Measurements from ENCODE around the gene CDH12.

CDH12 gene

GRCh38 chr5:21880164-21880563 lies 973.0 kb downstream of the CDH12 start:
- H3K27me3 ChIP-seq (ENCODE audit: control insufficient read depth in 1 of 2, insufficient read depth in 2 of 2, low read length in 2 of 2) = no peaks in the 10 kb centered on the region
- no peak overlapping the region for H3K4me3 ChIP-seq (ENCODE audit: low read depth in 1 of 2, low read length in 2 of 2)
- no peaks in the 10 kb centered on the region for H3K9me3 ChIP-seq (ENCODE audit: low read length)
- no peaks in the 10 kb centered on the region for H3K4me1 ChIP-seq (ENCODE audit: insufficient read depth, low read length)
- H3K9ac ChIP-seq (ENCODE audit: low read length) = no peak overlapping the region
- H3K36me3 ChIP-seq (ENCODE audit: insufficient read depth, low read length) = no peaks in the 10 kb centered on the region
- H3K27ac ChIP-seq (ENCODE audit: low read depth, low read length) = no peak overlapping the region

- Histone ChIP-seq H3K27me3 (ENCODE audit: control insufficient read depth in 1 of 2, insufficient read depth in 2 of 2, low read length in 2 of 2) (no peaks in the 10 kb centered on the region), H3K4me3 (ENCODE audit: low read depth in 1 of 2, low read length in 2 of 2) (no peak overlapping the region), H3K9me3 (ENCODE audit: low read length) (no peaks in the 10 kb centered on the region), H3K9ac (ENCODE audit: low read length) (no peak overlapping the region), H3K27ac (ENCODE audit: low read depth, low read length) (no peak overlapping the region), H3K36me3 (ENCODE audit: insufficient read depth, low read length) (no peaks in the 10 kb centered on the region), H3K4me1 (ENCODE audit: insufficient read depth, low read length) (no peaks in the 10 kb centered on the region)
These were observed 990.2 kb downstream of the CDH12 start for GRCh38 chr5:21862986-21863385.

DNA sequence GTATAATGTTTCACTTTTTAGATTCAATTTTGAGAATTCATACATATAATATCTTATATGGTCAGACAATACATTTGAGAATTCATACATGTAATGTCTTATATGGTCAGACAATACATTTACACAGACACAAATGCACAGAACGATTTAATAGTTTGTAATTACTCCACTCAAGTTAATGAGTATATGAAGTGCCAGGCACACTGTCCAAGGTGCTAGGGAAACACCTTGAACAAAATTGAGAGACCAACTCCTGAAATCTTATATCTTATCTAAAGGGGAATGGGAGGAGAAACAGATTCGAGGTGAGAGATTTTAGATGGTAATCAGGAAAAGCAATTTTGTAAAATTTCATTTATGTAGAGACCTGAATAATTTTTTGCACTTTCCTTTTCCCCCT lies 994.7 kb downstream of the CDH12 start:
- no peak overlapping the region for H3K9ac ChIP-seq (ENCODE audit: low read length)
- H3K4me3 ChIP-seq (ENCODE audit: low read depth in 1 of 2, low read length in 2 of 2) = no peak overlapping the region
- H3K27me3 ChIP-seq (ENCODE audit: control insufficient read depth in 1 of 2, insufficient read depth in 2 of 2, low read length in 2 of 2) = no peaks in the 10 kb centered on the region

DNA sequence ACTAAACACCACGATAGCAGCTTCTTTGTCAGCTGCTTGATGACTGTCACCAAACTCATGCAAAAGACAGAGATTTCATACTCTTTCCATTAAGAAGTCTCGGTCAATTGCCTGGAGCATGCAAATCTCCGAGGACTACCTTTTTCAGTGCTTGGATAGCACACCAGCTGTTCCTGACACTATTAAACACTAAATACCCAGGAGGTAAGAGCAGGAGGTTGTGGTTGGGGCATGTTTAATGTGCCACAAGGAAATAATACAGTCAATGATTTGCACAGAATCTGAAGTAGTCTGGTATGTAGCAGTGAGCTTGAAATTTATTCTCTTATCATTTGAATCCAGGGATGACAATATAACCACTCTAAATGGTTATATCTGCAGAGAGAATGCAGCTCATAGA lies 996.2 kb downstream of the CDH12 start:
- Histone ChIP-seq H3K9ac (ENCODE audit: low read length) (no peak overlapping the region), H3K4me3 (ENCODE audit: low read depth in 1 of 2, low read length in 2 of 2) (no peak overlapping the region), H3K27me3 (ENCODE audit: control insufficient read depth in 1 of 2, insufficient read depth in 2 of 2, low read length in 2 of 2) (no peaks in the 10 kb centered on the region), H3K9me3 (ENCODE audit: low read length) (no peaks in the 10 kb centered on the region), H3K36me3 (ENCODE audit: insufficient read depth, low read length) (no peaks in the 10 kb centered on the region), H3K27ac (ENCODE audit: low read depth, low read length) (no peak overlapping the region), H3K4me1 (ENCODE audit: insufficient read depth, low read length) (no peaks in the 10 kb centered on the region)

More for the DNA sequence above, 994.7 kb downstream of the CDH12 start:
- no peaks in the 10 kb centered on the region for H3K4me1 ChIP-seq (ENCODE audit: insufficient read depth, low read length)
- no peaks in the 10 kb centered on the region for H3K36me3 ChIP-seq (ENCODE audit: insufficient read depth, low read length)
- no peaks in the 10 kb centered on the region for H3K9me3 ChIP-seq (ENCODE audit: low read length)
- H3K27ac ChIP-seq (ENCODE audit: low read depth, low read length) = no peak overlapping the region

DNA sequence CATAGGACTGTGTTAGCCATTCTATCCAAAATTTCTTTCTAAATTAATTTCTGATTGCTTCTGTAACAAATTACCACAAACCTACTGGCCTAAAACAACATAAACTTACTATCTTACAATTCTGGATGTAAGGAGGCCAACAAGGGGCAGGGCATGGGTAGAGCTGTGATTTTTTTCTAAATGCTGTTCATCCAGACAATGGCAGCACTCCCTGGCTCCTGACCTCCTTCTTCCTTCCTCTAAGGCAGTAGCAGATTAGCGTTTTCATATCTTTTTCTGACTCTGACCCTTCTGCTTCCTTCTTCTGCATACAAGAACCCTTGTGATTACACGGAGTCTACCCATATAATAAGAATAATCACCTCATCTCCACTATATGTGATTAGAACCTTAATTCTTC lies 1005.8 kb downstream of the CDH12 start:
- no peak overlapping the region for H3K4me3 ChIP-seq (ENCODE audit: low read depth in 1 of 2, low read length in 2 of 2)
- H3K27me3 ChIP-seq (ENCODE audit: control insufficient read depth in 1 of 2, insufficient read depth in 2 of 2, low read length in 2 of 2) = no peaks in the 10 kb centered on the region
- H3K9ac ChIP-seq (ENCODE audit: low read length) = no peak overlapping the region
- H3K4me1 ChIP-seq (ENCODE audit: insufficient read depth, low read length) = no peaks in the 10 kb centered on the region
- no peak overlapping the region for H3K27ac ChIP-seq (ENCODE audit: low read depth, low read length)
- no peaks in the 10 kb centered on the region for H3K36me3 ChIP-seq (ENCODE audit: insufficient read depth, low read length)
- no peaks in the 10 kb centered on the region for H3K9me3 ChIP-seq (ENCODE audit: low read length)

GRCh38 chr5:21844960-21845359 lies 1008.2 kb downstream of the CDH12 start:
- H3K4me3 ChIP-seq (ENCODE audit: low read depth in 1 of 2, low read length in 2 of 2) = no peak overlapping the region
- no peaks in the 10 kb centered on the region for H3K9me3 ChIP-seq (ENCODE audit: low read length)
- H3K27me3 ChIP-seq (ENCODE audit: control insufficient read depth in 1 of 2, insufficient read depth in 2 of 2, low read length in 2 of 2) = no peaks in the 10 kb centered on the region
- H3K36me3 ChIP-seq (ENCODE audit: insufficient read depth, low read length) = no peaks in the 10 kb centered on the region
- H3K4me1 ChIP-seq (ENCODE audit: insufficient read depth, low read length) = no peaks in the 10 kb centered on the region
- H3K9ac ChIP-seq (ENCODE audit: low read length) = no peak overlapping the region
- H3K27ac ChIP-seq (ENCODE audit: low read depth, low read length) = no peak overlapping the region

DNA sequence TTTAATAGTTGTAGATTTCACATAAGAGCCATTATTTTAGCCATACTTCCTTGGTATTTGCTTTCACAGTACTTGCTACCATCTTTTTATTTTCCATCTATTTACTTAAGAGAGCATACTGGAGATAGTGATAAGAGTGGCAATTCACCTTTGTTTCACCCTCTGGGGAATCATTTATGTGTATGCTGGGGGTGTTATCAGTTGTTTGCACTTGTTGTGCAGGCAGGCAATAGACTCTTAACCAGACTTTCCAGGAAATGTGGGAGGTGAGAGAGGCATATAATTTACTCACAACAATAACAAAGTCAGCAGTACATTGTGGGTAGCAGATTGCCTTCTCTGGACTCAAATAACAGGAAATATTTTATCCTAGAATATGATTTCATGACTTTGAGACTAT lies 1018.3 kb downstream of the CDH12 start:
- Histone ChIP-seq H3K4me3 (ENCODE audit: low read depth in 1 of 2, low read length in 2 of 2) (no peak overlapping the region), H3K27ac (ENCODE audit: low read depth, low read length) (no peak overlapping the region), H3K4me1 (ENCODE audit: insufficient read depth, low read length) (no peaks in the 10 kb centered on the region), H3K36me3 (ENCODE audit: insufficient read depth, low read length) (no peaks in the 10 kb centered on the region), H3K27me3 (ENCODE audit: control insufficient read depth in 1 of 2, insufficient read depth in 2 of 2, low read length in 2 of 2) (no peaks in the 10 kb centered on the region), H3K9ac (ENCODE audit: low read length) (no peak overlapping the region), H3K9me3 (ENCODE audit: low read length) (no peaks in the 10 kb centered on the region)

- Histone ChIP-seq H3K4me3 (ENCODE audit: low read depth in 1 of 2, low read length in 2 of 2) (no peak overlapping the region), H3K36me3 (ENCODE audit: insufficient read depth, low read length) (no peaks in the 10 kb centered on the region), H3K27ac (ENCODE audit: low read depth, low read length) (no peak overlapping the region), H3K27me3 (ENCODE audit: control insufficient read depth in 1 of 2, insufficient read depth in 2 of 2, low read length in 2 of 2) (no peaks in the 10 kb centered on the region), H3K9me3 (ENCODE audit: low read length) (no peaks in the 10 kb centered on the region), H3K9ac (ENCODE audit: low read length) (no peak overlapping the region), H3K4me1 (ENCODE audit: insufficient read depth, low read length) (no peaks in the 10 kb centered on the region)
These were observed 1021.9 kb downstream of the CDH12 start for GRCh38 chr5:21831145-21831787.

GRCh38 chr5:21826884-21827283 lies 1026.3 kb downstream of the CDH12 start:
- H3K9ac ChIP-seq (ENCODE audit: low read length) = no peak overlapping the region
- no peak overlapping the region for H3K27ac ChIP-seq (ENCODE audit: low read depth, low read length)
- no peaks in the 10 kb centered on the region for H3K36me3 ChIP-seq (ENCODE audit: insufficient read depth, low read length)
- H3K4me3 ChIP-seq (ENCODE audit: low read depth in 1 of 2, low read length in 2 of 2) = no peak overlapping the region
- H3K4me1 ChIP-seq (ENCODE audit: insufficient read depth, low read length) = no peaks in the 10 kb centered on the region
- H3K27me3 ChIP-seq (ENCODE audit: control insufficient read depth in 1 of 2, insufficient read depth in 2 of 2, low read length in 2 of 2) = no peaks in the 10 kb centered on the region
- no peaks in the 10 kb centered on the region for H3K9me3 ChIP-seq (ENCODE audit: low read length)

DNA sequence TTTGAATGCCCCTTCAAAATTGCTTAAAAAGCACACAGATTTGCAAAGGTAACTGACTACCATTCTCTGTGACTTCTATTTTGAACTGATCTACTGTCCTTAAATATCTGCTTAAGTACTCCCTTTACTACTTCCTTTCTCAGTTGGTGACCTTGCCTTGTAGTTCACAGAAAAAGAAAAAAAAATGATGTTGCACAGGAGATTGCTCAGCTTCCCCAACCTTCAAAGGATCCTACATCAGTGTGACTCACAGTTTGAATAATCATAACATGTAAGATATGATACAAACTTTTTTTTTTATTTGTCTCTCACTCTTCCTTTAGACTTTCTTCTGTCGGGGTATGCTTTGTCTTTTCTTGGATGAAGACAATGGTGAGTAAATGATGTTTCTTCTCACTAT lies 1029.6 kb downstream of the CDH12 start:
- H3K4me1 ChIP-seq (ENCODE audit: insufficient read depth, low read length) = no peaks in the 10 kb centered on the region
- H3K27ac ChIP-seq (ENCODE audit: low read depth, low read length) = no peak overlapping the region
- no peak overlapping the region for H3K9ac ChIP-seq (ENCODE audit: low read length)
- H3K36me3 ChIP-seq (ENCODE audit: insufficient read depth, low read length) = no peaks in the 10 kb centered on the region
- H3K27me3 ChIP-seq (ENCODE audit: control insufficient read depth in 1 of 2, insufficient read depth in 2 of 2, low read length in 2 of 2) = no peaks in the 10 kb centered on the region
- no peak overlapping the region for H3K4me3 ChIP-seq (ENCODE audit: low read depth in 1 of 2, low read length in 2 of 2)
- H3K9me3 ChIP-seq (ENCODE audit: low read length) = no peaks in the 10 kb centered on the region

- no peaks in the 10 kb centered on the region for H3K36me3 ChIP-seq (ENCODE audit: insufficient read depth, low read length)
- no peak overlapping the region for H3K9ac ChIP-seq (ENCODE audit: low read length)
- no peaks in the 10 kb centered on the region for H3K4me1 ChIP-seq (ENCODE audit: insufficient read depth, low read length)
- no peak overlapping the region for H3K4me3 ChIP-seq (ENCODE audit: low read depth in 1 of 2, low read length in 2 of 2)
- no peak overlapping the region for H3K27ac ChIP-seq (ENCODE audit: low read depth, low read length)
- H3K9me3 ChIP-seq (ENCODE audit: low read length) = no peaks in the 10 kb centered on the region
- no peaks in the 10 kb centered on the region for H3K27me3 ChIP-seq (ENCODE audit: control insufficient read depth in 1 of 2, insufficient read depth in 2 of 2, low read length in 2 of 2)
These were observed 1030.0 kb downstream of the CDH12 start for GRCh38 chr5:21823076-21823574.

DNA sequence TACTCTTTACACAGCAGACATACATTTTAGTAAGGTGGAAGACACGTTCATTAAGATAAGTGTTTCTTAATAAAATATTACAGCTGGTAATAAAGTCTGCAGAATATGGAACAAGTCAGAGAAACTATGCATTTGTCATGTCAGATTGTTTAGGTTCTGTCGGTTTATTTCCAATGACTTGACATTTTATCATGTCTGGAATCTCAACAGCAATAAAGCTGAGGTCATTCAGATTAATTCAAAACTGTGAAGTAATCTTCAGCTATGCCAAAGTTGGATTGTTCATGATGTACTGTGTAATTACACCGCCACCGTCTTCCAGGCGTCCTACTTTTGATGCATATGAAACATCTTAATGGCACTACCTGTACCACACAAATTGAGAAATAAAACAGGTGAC lies 1032.6 kb downstream of the CDH12 start:
- Histone ChIP-seq H3K4me3 (ENCODE audit: low read depth in 1 of 2, low read length in 2 of 2) (no peak overlapping the region), H3K4me1 (ENCODE audit: insufficient read depth, low read length) (no peaks in the 10 kb centered on the region), H3K9ac (ENCODE audit: low read length) (no peak overlapping the region), H3K27me3 (ENCODE audit: control insufficient read depth in 1 of 2, insufficient read depth in 2 of 2, low read length in 2 of 2) (no peaks in the 10 kb centered on the region), H3K27ac (ENCODE audit: low read depth, low read length) (no peak overlapping the region), H3K9me3 (ENCODE audit: low read length) (no peaks in the 10 kb centered on the region), H3K36me3 (ENCODE audit: insufficient read depth, low read length) (no peaks in the 10 kb centered on the region)
